MM.1S (cell line): Measurements from ENCODE around the gene LYRM4.

Experiments
- CTCF ChIP-seq: fragments of 300-600 bp; sonication (generic); IDR thresholded peaks from 2 replicates; pipeline ENCODE4 v1.5.1; 2016; ENCODE audit warnings: antibody characterized with exemption, low read length, mixed read lengths
- EZH2 ChIP-seq: fragments of 300-600 bp; sonication (generic); optimal IDR thresholded peaks from 2 replicates; pipeline ENCODE3; 2017; ENCODE audit warnings: low read depth, mild to moderate bottlenecking, antibody characterized with exemption, low read length, mixed read lengths
- EZH2phosphoT487 ChIP-seq: fragments of 300-600 bp; sonication (generic); IDR thresholded peaks from 2 replicates; pipeline ENCODE4 v1.6.1; 2018; ENCODE audit warnings: antibody characterized with exemption, low read length

DNA sequence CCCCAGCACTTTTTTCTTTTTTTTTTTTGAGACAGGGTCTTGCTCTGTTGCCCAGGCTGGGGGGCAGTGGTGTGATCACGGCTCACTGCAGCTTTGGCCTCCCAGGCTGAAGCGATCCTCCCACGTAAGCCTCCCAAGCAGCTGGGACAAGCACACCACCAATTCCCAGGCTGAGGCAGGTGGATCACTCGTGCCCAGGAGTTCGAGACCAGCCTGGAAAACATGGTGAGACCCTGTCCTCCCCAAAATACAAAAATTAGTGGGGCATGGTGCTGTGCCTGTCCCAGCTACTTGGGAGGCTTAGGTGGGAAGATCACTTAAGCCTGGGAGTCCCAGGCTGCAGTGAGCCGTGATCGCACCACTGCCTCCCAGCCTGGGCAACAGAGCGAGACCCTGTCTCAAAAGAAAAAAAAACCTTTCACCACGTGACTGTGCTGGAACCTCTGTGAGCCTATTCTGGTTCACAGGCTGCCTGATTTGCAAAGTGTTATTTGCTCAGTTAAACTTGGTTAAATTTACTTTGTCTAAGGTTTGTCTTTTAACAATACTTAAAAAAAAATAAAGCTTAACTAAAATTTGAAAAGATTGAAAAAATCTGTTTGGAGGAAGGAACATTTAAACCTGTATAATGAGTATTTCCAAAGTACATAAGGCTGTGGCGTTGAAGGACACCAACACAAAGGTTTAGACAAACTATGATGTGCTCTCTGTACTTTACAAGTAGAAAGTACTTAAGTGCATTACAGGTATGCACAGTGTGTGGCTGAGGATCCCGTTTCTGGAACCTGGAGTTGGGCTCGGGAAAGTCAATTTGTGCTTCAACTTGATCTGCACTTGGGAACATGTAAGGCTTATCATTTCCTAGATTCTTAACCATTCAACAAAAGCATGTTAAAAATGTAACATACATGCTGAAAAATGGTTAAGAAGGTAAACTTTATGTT, 120.7 kb downstream of the LYRM4 start:
- no peak for TF ChIP-seq CTCF
- TF ChIP-seq EZH2phosphoT487: no peak
- TF ChIP-seq EZH2: no peak
